ENCODE measurements around the gene PDPK1.
"Not testable (repeated sequence)": the region's sequence is repeated elsewhere in the genome, so short reads cannot be mapped to it uniquely, and the experiment has no call there.

DNA sequence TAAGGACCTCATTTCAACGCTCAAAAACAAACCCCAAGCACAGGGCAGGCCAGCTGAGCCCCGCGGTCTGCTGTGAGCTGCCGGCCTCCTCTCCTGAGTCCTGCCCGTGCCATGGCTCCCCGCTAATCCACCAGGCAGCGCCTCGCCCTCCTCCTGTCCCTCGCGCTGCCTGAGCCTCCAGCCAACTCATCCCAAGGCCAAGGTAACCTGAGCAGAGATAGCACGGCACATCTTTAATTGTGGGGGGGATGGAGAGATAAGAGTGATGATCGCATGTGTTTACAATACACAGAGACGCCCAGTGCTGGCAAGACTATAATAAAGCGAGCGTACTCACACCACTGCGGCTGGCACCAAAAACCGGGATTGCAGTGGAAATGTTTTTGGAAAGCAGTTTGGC lies 104.7 kb downstream of the PDPK1 start:
- TF ChIP-seq, protein P1, sequence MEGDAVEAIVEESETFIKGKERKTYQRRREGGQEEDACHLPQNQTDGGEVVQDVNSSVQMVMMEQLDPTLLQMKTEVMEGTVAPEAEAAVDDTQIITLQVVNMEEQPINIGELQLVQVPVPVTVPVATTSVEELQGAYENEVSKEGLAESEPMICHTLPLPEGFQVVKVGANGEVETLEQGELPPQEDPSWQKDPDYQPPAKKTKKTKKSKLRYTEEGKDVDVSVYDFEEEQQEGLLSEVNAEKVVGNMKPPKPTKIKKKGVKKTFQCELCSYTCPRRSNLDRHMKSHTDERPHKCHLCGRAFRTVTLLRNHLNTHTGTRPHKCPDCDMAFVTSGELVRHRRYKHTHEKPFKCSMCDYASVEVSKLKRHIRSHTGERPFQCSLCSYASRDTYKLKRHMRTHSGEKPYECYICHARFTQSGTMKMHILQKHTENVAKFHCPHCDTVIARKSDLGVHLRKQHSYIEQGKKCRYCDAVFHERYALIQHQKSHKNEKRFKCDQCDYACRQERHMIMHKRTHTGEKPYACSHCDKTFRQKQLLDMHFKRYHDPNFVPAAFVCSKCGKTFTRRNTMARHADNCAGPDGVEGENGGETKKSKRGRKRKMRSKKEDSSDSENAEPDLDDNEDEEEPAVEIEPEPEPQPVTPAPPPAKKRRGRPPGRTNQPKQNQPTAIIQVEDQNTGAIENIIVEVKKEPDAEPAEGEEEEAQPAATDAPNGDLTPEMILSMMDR (IDR thresholded peaks at IDR 0.05; ENCODE audit: low read length) = not testable (repeated sequence)
- not testable (repeated sequence) for TF ChIP-seq EZH2 (IDR thresholded peaks at IDR 0.05; ENCODE audit: borderline replicate concordance, low read length)

Data from OCI-LY1 (cell line).